Panc1 (cell line): ENCODE data around the gene PHF13. TPM values are rescaled to one million over a fixed set of nuclear protein-coding genes. Genes with fewer than 3 reads are reported as not detected.

Experiments
- ATAC-seq: fragments of 200-7000 bp; cut with Tn5 transposase; 2 replicates; pipeline ENCODE4 v1.9.1; 2020; ENCODE audit warnings: mild to moderate bottlenecking, moderate library complexity
- BruUV-seq: library from RNA; stranded (reverse); fragments of 400-500 nt; replicated peaks from 2 replicates; lab custom pipeline; 2021; lab: Mats Ljungman, UMichigan
- CTCF ChIA-PET: fragments of 300-600 bp; sonication (Branson Sonifier 250); formaldehyde crosslinking; loops from one replicate; lab custom pipeline; 2022; ENCODE audit warnings: antibody characterized with exemption; lab: Charles Lee
- POLR2A ChIA-PET: fragments of 300-600 bp; sonication (Branson Sonifier 250); formaldehyde crosslinking; loops from one replicate; lab custom pipeline; 2022; ENCODE audit warnings: antibody characterized with exemption; lab: Charles Lee
- DNase-seq: peaks from one replicate; pipeline ENCODE4 v3.0.0-alpha.2; 2010; ENCODE audit warnings: low read depth, low spot score
- H3K27ac ChIP-seq: 2 replicates; pipeline ENCODE4 v1.5.1; 2011; ENCODE audit warnings: mild to moderate bottlenecking, low read length, inconsistent platforms
- H3K27me3 ChIP-seq: fragments of 200-500 bp; sonication (Bioruptor generic); 2 replicates; pipeline ENCODE4 v1.6.0; 2014; ENCODE audit warnings: low read length, inconsistent platforms; ENCODE audit not compliant: control insufficient read depth, insufficient read depth
- H3K36me3 ChIP-seq: fragments of 200-500 bp; sonication (Bioruptor generic); 2 replicates; pipeline ENCODE4 v1.5.1; 2014; ENCODE audit warnings: inconsistent platforms, mild to moderate bottlenecking, low read length, moderate library complexity; ENCODE audit not compliant: control insufficient read depth, insufficient read depth
- H3K4me1 ChIP-seq: 2 replicates; pipeline ENCODE4 v1.5.1; 2011; ENCODE audit warnings: inconsistent platforms, mild to moderate bottlenecking, low read length, moderate library complexity; ENCODE audit not compliant: control insufficient read depth, insufficient read depth
- H3K4me3 ChIP-seq, 2 experiments: 2 replicates each; pipeline ENCODE4 v1.5.1; 2011 to 2012; ENCODE audit warnings: low read depth in 2 of 2, low read length in 2 of 2, mild to moderate bottlenecking in 2 of 2, inconsistent platforms in 1 of 2, moderate library complexity in 1 of 2
- H3K9me3 ChIP-seq: fragments of 200-500 bp; sonication (Bioruptor generic); 2 replicates; pipeline ENCODE4 v1.5.1; 2014; ENCODE audit warnings: low read depth, mild to moderate bottlenecking, inconsistent platforms, low read length, moderate library complexity; ENCODE audit not compliant: control insufficient read depth, insufficient read depth
- POLR2AphosphoS5 ChIP-seq: IDR thresholded peaks from 2 replicates; pipeline ENCODE4 v1.6.1; 2012; ENCODE audit warnings: mild to moderate bottlenecking, low read depth, low read length, moderate library complexity
- SIN3A ChIP-seq: IDR thresholded peaks from 2 replicates; pipeline ENCODE4 v1.6.1; 2012; ENCODE audit warnings: low read depth, mild to moderate bottlenecking, low read length, moderate library complexity, borderline replicate concordance; ENCODE audit not compliant: insufficient read depth
- TCF7L2 ChIP-seq: IDR thresholded peaks from 2 replicates; pipeline ENCODE4 v1.6.1; 2011; ENCODE audit warnings: mild to moderate bottlenecking, low read depth, low read length, inconsistent platforms
- in situ Hi-C: cut with HindIII; loops from 2 replicates; pipeline ENCODE4 v1.10.0; 2016; ENCODE audit warnings: low sequenced_read_pairs, low pct_unique_long_range_greater_than_20kb
- intact Hi-C: fragments of 100-400 bp; cut with micrococcal nuclease; formaldehyde crosslinking; loops from one replicate; pipeline ENCODE4 v1.10.0; 2022; ENCODE audit not compliant: unreplicated experiment
- total RNA-seq: library from RNA; stranded (reverse); gene quantifications from one replicate; pipeline ENCODE4 v1.2.1, GENCODE V29; 2021; ENCODE audit not compliant: unreplicated experiment
- TF ChIP-seq, protein P1 (sequence below), 2 experiments: IDR thresholded peaks; 2 replicates each; pipeline ENCODE4 v1.6.1; 2011 to 2012; ENCODE audit warnings: low read depth in 2 of 2, control low read depth in 1 of 2, low read length in 1 of 2, mild to moderate bottlenecking in 1 of 2, moderate library complexity in 1 of 2; ENCODE audit not compliant: insufficient read depth in 1 of 2
- TF ChIP-seq, protein P2 (sequence below): fragments of 450-650 bp; IDR thresholded peaks from 2 replicates; pipeline ENCODE4 v1.5.1; 2017; ENCODE audit warnings: mild to moderate bottlenecking

PHF13 gene
- total RNA-seq, 1 experiment from 2014 or later = 41.8 TPM

DNA sequence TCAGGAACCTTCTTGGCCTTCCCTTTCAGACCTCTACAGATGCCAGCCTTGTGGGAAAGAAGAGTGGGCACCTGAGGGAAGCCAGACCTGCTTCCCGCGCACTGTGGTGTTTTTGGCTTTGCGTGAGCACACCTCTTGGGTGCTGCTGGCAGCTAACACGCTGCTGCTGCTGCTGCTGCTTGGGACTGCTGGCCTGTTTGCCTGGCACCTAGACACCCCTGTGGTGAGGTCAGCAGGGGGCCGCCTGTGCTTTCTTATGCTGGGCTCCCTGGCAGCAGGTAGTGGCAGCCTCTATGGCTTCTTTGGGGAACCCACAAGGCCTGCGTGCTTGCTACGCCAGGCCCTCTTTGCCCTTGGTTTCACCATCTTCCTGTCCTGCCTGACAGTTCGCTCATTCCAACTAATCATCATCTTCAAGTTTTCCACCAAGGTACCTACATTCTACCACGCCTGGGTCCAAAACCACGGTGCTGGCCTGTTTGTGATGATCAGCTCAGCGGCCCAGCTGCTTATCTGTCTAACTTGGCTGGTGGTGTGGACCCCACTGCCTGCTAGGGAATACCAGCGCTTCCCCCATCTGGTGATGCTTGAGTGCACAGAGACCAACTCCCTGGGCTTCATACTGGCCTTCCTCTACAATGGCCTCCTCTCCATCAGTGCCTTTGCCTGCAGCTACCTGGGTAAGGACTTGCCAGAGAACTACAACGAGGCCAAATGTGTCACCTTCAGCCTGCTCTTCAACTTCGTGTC is 34.7 kb upstream of the PHF13 start:
- TF ChIP-seq POLR2AphosphoS5 = no peak
- no peak for TF ChIP-seq TCF7L2
- TF ChIP-seq, protein P1, sequence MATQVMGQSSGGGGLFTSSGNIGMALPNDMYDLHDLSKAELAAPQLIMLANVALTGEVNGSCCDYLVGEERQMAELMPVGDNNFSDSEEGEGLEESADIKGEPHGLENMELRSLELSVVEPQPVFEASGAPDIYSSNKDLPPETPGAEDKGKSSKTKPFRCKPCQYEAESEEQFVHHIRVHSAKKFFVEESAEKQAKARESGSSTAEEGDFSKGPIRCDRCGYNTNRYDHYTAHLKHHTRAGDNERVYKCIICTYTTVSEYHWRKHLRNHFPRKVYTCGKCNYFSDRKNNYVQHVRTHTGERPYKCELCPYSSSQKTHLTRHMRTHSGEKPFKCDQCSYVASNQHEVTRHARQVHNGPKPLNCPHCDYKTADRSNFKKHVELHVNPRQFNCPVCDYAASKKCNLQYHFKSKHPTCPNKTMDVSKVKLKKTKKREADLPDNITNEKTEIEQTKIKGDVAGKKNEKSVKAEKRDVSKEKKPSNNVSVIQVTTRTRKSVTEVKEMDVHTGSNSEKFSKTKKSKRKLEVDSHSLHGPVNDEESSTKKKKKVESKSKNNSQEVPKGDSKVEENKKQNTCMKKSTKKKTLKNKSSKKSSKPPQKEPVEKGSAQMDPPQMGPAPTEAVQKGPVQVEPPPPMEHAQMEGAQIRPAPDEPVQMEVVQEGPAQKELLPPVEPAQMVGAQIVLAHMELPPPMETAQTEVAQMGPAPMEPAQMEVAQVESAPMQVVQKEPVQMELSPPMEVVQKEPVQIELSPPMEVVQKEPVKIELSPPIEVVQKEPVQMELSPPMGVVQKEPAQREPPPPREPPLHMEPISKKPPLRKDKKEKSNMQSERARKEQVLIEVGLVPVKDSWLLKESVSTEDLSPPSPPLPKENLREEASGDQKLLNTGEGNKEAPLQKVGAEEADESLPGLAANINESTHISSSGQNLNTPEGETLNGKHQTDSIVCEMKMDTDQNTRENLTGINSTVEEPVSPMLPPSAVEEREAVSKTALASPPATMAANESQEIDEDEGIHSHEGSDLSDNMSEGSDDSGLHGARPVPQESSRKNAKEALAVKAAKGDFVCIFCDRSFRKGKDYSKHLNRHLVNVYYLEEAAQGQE (IDR thresholded peaks at IDR 0.05; ENCODE audit: insufficient read depth in 1 of 2, low read depth in 2 of 2, low read length in 1 of 2) = no peak
- TF ChIP-seq, protein P2, sequence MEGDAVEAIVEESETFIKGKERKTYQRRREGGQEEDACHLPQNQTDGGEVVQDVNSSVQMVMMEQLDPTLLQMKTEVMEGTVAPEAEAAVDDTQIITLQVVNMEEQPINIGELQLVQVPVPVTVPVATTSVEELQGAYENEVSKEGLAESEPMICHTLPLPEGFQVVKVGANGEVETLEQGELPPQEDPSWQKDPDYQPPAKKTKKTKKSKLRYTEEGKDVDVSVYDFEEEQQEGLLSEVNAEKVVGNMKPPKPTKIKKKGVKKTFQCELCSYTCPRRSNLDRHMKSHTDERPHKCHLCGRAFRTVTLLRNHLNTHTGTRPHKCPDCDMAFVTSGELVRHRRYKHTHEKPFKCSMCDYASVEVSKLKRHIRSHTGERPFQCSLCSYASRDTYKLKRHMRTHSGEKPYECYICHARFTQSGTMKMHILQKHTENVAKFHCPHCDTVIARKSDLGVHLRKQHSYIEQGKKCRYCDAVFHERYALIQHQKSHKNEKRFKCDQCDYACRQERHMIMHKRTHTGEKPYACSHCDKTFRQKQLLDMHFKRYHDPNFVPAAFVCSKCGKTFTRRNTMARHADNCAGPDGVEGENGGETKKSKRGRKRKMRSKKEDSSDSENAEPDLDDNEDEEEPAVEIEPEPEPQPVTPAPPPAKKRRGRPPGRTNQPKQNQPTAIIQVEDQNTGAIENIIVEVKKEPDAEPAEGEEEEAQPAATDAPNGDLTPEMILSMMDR = no peak
- no peak for TF ChIP-seq SIN3A
- DNase-seq (no peak), ATAC-seq (no peak)

GRCh38 chr1:6579374-6580118 is 34.0 kb upstream of the PHF13 start, which contains the start of gene ZBTB48:
TSS of gene ZBTB48 (plus strand) at chr1:6579994. CDS start at chr1:6580610, 616 bp downstream.
- ChIA-PET CTCF (interaction anchor here (0.7 to 0.8 kb wide), 3 partner anchors 20 to 1311 kb away, joined by 3 to 7 read pairs (median 4); no protein-coding TSS in a partner anchor), POLR2A (interaction anchor here (0.5 to 0.6 kb wide), 4 partner anchors 13 to 204 kb away, joined by 3 to 8 read pairs (median 6); no protein-coding TSS in a partner anchor)
- DNase-seq (peak; percentile 81), ATAC-seq (peak; percentile 99)
- TF ChIP-seq TCF7L2 = no peak
- TF ChIP-seq, protein P1 (IDR thresholded peaks at IDR 0.05; ENCODE audit: insufficient read depth in 1 of 2, low read depth in 2 of 2, low read length in 1 of 2) = no peak
- TF ChIP-seq POLR2AphosphoS5 = peak; percentile 91
- TF ChIP-seq SIN3A = peak; percentile 72; the same call in 1 of the 2 replicates
- TF ChIP-seq, protein P2 = no peak
- Histone ChIP-seq H3K27ac (peak within 1 kb of the TSS; percentile 93), H3K9me3 (no peaks in the 10 kb centered on the region), H3K4me1 (peaks cover 23% of the 10 kb centered on the region), H3K36me3 (peaks cover 7% of the 10 kb centered on the region; the same call in 1 of the 2 replicates), H3K4me3 (peak within 1 kb of the TSS; percentile 86 to 90), H3K27me3 (no peaks in the 10 kb centered on the region)
- in situ Hi-C loops (no loop called here), intact Hi-C loops (no loop called here)
- BruUV-seq = no TSS peak

More for the DNA sequence above, 34.7 kb upstream of the PHF13 start:
- Histone ChIP-seq H3K36me3 (peaks cover 7% of the 10 kb centered on the region; the same call in 1 of the 2 replicates), H3K4me3 (peak overlapping the region; percentile 86 to 90), H3K9me3 (no peaks in the 10 kb centered on the region), H3K27me3 (no peaks in the 10 kb centered on the region), H3K27ac (peak overlapping the region; percentile 93), H3K4me1 (peaks cover 23% of the 10 kb centered on the region)
- intact Hi-C loops = no loop called here
- no TSS peak for BruUV-seq
- POLR2A ChIA-PET = no interaction called here
- CTCF ChIA-PET = no interaction called here
- in situ Hi-C loops = no loop called here
